Measurements from ENCODE around the gene SATB1.

GRCh38 chr3:18436213-18436612 lies 11.1 kb upstream of the SATB1 start:
- TF ChIP-seq POLR2A (IDR thresholded peaks at IDR 0.05) (no peak), CTCF (IDR thresholded peaks at IDR 0.05) (no peak)
